ENCODE results near the gene FAM170B.

DNA sequence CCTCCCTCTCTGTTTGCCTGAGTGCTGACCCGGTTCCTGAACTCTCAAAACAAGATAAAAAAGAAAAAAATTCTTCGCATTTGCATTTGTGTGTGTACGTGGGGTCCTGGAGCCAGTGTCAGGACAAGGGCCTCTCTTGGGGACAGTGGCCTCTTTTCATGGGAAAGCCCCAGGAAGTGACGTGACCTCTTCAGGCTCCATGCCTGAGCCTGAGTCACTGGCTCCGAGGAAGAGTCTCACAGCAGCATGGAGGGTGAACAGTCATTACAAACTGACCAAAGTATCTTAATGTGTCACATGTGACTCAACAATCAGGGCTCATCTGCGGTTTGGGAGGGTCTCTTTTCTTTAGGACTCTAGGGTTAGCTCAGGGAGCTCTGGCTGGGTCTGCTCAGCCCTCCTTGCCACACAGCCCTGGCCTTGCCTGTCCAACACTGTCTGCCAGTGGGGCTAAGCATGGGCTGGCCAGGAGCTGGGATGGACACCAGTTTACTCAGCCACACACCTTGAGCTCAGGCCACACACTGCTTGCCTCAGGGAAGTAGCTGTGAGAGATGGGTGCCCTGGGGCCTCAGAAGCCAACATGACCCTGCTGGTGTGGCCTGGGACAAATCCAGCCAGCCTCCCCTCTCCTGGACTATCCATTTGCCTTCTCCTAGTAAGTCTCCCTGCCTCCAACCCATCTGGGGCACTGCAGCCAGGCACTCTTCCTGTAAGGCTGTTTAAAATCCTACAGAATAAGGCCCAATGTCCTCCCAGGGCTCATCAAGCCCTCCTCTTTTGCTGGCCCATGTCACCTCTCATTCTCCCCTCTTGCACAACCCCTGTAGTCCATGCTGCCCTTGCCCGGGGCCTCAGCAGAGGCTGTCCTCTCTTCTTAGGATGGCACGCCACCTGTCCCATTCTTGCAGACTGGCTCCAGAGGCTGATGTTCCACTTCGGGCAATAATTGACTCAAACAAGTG lies 43.9 kb upstream of the FAM170B start:
- TF ChIP-seq CTCF (IDR thresholded peaks at IDR 0.05; ENCODE audit: low read length) (no peak), EZH2 (IDR thresholded peaks at IDR 0.05; ENCODE audit: borderline replicate concordance, low read length) (no peak)

Data from OCI-LY1 (cell line).